ENCODE results near the gene MAGI1. TPM values are rescaled to one million over a fixed set of nuclear protein-coding genes. Genes with fewer than 3 reads are reported as not detected.

MAGI1 gene
- total RNA-seq, 1 experiment from 2014 or later, result 58.2 TPM

DNA sequence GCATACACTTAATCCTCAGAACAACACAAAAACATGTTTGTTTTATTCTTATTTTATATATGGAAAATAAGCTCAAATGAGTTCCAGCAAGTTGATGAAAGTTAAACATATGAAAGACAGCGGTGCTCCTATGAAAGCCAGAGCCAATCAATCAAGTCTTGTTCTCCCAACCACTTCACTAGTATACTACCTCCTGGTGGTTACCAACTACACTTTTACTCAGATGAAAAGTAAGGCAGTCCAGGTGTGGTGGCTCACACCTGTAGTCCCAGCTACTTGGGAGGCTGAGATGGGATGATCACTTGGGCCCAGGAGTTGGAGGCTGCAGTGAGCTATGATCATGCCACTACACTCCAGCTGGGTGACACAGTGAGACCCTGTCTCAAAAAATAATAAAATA is 66.0 kb downstream of the MAGI1 start:
- DNase-seq (ENCODE audit: low spot score), result no peak
- TF ChIP-seq ZNF121 (CRISPR knock-in tag; IDR thresholded peaks at IDR 0.05) (no peak), OVOL2 (CRISPR knock-in tag; IDR thresholded peaks at IDR 0.05; ENCODE audit: borderline replicate concordance) (no peak), NFYB (CRISPR knock-in tag; conservative IDR thresholded peaks at IDR 0.05; ENCODE audit: low read depth) (no peak), KAT7 (CRISPR knock-in tag; IDR thresholded peaks at IDR 0.05; ENCODE audit: borderline replicate concordance) (no peak), CREM (CRISPR knock-in tag; IDR thresholded peaks at IDR 0.05) (no peak), ETV6 (CRISPR knock-in tag; IDR thresholded peaks at IDR 0.05) (no peak), ZNF317 (CRISPR knock-in tag; IDR thresholded peaks at IDR 0.05; ENCODE audit: borderline replicate concordance, low read depth) (no peak), TEAD1 (CRISPR knock-in tag; IDR thresholded peaks at IDR 0.05) (no peak), HMGXB4 (CRISPR knock-in tag; IDR thresholded peaks at IDR 0.05) (no peak), ATF1 (CRISPR knock-in tag; IDR thresholded peaks at IDR 0.05) (no peak), NFE2L1 (CRISPR knock-in tag; IDR thresholded peaks at IDR 0.05) (no peak), E2F4 (CRISPR knock-in tag; IDR thresholded peaks at IDR 0.05; ENCODE audit: borderline replicate concordance, low read depth) (no peak), NR3C1 (CRISPR knock-in tag; conservative IDR thresholded peaks at IDR 0.05; ENCODE audit: low read depth) (no peak), NR2C2 (CRISPR knock-in tag; IDR thresholded peaks at IDR 0.05) (no peak), TCF7 (CRISPR knock-in tag; IDR thresholded peaks at IDR 0.05; ENCODE audit: low read depth) (no peak)
- TF ChIP-seq, protein P1, sequence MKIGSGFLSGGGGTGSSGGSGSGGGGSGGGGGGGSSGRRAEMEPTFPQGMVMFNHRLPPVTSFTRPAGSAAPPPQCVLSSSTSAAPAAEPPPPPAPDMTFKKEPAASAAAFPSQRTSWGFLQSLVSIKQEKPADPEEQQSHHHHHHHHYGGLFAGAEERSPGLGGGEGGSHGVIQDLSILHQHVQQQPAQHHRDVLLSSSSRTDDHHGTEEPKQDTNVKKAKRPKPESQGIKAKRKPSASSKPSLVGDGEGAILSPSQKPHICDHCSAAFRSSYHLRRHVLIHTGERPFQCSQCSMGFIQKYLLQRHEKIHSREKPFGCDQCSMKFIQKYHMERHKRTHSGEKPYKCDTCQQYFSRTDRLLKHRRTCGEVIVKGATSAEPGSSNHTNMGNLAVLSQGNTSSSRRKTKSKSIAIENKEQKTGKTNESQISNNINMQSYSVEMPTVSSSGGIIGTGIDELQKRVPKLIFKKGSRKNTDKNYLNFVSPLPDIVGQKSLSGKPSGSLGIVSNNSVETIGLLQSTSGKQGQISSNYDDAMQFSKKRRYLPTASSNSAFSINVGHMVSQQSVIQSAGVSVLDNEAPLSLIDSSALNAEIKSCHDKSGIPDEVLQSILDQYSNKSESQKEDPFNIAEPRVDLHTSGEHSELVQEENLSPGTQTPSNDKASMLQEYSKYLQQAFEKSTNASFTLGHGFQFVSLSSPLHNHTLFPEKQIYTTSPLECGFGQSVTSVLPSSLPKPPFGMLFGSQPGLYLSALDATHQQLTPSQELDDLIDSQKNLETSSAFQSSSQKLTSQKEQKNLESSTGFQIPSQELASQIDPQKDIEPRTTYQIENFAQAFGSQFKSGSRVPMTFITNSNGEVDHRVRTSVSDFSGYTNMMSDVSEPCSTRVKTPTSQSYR (CRISPR knock-in tag; IDR thresholded peaks at IDR 0.05), result no peak
- TF ChIP-seq, protein P2, sequence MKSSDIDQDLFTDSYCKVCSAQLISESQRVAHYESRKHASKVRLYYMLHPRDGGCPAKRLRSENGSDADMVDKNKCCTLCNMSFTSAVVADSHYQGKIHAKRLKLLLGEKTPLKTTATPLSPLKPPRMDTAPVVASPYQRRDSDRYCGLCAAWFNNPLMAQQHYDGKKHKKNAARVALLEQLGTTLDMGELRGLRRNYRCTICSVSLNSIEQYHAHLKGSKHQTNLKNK (CRISPR knock-in tag; IDR thresholded peaks at IDR 0.05), result no peak
- TF ChIP-seq, protein P3, sequence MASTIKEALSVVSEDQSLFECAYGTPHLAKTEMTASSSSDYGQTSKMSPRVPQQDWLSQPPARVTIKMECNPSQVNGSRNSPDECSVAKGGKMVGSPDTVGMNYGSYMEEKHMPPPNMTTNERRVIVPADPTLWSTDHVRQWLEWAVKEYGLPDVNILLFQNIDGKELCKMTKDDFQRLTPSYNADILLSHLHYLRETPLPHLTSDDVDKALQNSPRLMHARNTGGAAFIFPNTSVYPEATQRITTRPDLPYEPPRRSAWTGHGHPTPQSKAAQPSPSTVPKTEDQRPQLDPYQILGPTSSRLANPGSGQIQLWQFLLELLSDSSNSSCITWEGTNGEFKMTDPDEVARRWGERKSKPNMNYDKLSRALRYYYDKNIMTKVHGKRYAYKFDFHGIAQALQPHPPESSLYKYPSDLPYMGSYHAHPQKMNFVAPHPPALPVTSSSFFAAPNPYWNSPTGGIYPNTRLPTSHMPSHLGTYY (CRISPR knock-in tag; IDR thresholded peaks at IDR 0.05), result no peak
- no peak overlapping the region for H3K4me3 Mint-ChIP-seq
- no peak overlapping the region for H3K27ac Mint-ChIP-seq
- peaks cover 6% of the 10 kb centered on the region for H3K36me3 Mint-ChIP-seq
- ATAC-seq, result no peak
- no peaks in the 10 kb centered on the region for H3K27me3 Mint-ChIP-seq (ENCODE audit: low read depth)
- H3K4me1 Mint-ChIP-seq, result peaks cover 35% of the 10 kb centered on the region
- CTCF ChIA-PET, result no interaction called here
- POLR2A ChIA-PET, result no interaction called here
- peaks cover 7% of the 10 kb centered on the region for H3K9me3 Mint-ChIP-seq

All from WTC11 (cell line).